Measurements from ENCODE around the gene RIPOR3.
A peak's percentile ranks its signal among the peaks of the same experiment; 100 is the strongest.

Gene RIPOR3

DNA sequence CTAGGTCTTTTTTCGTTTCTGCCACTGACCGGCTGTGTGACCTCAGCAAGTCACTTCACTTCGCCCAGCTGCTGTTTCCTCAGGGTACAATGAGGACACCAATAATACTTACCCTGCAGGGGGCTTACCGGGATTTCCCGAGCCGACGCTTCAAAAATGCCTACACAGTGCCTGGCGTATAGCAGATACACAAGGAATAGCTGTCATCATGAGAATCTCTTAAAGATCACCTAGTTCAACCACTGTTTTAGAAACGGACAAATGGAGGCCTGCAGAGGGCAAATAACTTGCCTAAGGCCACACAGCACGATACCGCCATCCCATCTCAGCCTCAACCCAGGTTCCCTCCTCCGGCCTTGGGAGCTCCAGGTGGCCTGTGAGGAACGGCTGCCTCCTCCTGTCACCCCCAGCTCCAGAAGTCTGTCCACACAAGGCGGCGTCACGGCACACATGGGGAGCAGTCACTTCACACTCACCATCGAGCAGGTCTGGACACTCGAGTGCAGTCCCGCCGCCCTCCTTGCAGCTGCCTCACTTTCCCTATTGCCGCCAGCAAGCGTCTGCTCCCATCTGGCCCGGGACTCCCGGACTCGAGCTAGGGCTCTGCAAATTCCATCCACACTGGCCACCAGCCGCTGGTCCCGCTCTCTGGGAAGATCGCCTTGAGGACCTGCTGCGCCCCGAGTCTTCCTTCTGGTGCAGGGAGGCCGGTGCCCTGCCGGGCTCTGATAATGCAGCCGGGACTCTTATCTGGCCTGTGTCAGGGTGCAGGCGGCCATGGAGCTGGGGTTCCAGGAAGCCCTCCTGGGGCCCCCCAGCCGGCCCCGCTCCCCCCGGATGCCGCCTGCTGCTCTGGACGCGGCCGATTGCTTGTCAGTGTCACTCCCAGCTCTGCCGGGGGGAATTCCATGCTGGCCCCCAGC lies at the start of gene RIPOR3:
RIPOR3 (minus strand) TSS at position 893 of the 923 bp plus-strand sequence; CDS start at position 479, 414 bp downstream.
- no peak for DNase-seq (ENCODE audit: low read depth)

- DNase-seq (ENCODE audit: low read depth) = no peak
Measured at GRCh38 chr20:50737352-50737751, 46.0 kb upstream of the RIPOR3 start.

- no peak for DNase-seq (ENCODE audit: low read depth)
Measured at GRCh38 chr20:50735813-50736212, 44.5 kb upstream of the RIPOR3 start.

GRCh38 chr20:50734730-50735679 lies 43.7 kb upstream of the RIPOR3 start:
- no peak for DNase-seq (ENCODE audit: low read depth)

GRCh38 chr20:50733644-50734349 lies 42.5 kb upstream of the RIPOR3 start:
- no peak for DNase-seq (ENCODE audit: low read depth)

- DNase-seq (ENCODE audit: low read depth) = no peak
Measured at GRCh38 chr20:50731930-50732690, 40.8 kb upstream of the RIPOR3 start.

DNA sequence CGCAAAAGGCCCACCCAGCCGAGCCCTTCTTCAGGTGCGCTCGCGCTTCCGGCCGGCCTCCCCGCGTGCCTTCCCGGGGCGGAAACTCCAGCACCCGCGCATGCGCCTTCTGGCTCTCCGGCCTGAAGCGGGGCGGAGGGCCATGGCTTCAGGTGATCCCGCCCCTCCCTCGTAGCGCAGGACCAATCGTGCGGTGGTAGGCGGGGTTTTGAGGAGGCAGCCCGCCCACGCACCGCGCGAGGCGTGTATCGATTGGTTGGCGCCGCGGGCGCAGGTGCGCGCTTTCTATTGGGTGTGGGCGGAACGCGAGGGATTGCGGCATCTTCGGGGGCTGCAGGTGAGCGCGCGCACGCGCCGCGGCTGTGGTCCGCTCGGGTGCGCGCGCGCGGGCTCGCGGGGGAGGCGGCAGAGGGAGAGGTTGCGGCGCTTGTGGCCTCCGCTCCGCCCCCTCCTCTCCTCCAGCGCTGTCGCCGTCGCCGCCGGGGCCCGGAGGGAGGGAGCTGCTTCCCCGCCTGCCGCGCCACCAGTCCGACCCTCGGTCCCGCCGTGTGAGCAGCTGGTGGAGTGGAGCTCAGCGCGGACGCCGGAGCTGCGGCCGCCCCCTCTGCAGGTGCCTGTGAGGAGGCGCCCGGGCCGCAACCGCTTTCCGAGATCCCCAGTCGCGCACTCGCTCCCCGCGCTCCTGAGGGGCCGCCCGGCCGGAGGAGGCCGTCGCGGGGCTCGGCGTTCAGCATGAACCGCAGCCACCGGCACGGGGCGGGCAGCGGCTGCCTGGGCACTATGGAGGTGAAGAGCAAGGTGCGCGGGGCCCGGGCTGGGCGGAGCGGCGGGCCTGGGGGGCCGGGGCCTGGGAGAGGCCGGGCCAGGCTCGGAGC lies 40.0 kb upstream of the RIPOR3 start, which contains the start of gene PARD6B:
PARD6B (plus strand) TSS at position 526 of the 875 bp plus-strand sequence; CDS start at position 733, 207 bp downstream.
- peak; percentile 97 for DNase-seq (ENCODE audit: low read depth)

GRCh38 chr20:50730765-50731054 lies 39.4 kb upstream of the RIPOR3 start:
- DNase-seq (ENCODE audit: low read depth) = no peak

GRCh38 chr20:50729901-50730764 lies 38.8 kb upstream of the RIPOR3 start:
- DNase-seq (ENCODE audit: low read depth) = no peak

DNA sequence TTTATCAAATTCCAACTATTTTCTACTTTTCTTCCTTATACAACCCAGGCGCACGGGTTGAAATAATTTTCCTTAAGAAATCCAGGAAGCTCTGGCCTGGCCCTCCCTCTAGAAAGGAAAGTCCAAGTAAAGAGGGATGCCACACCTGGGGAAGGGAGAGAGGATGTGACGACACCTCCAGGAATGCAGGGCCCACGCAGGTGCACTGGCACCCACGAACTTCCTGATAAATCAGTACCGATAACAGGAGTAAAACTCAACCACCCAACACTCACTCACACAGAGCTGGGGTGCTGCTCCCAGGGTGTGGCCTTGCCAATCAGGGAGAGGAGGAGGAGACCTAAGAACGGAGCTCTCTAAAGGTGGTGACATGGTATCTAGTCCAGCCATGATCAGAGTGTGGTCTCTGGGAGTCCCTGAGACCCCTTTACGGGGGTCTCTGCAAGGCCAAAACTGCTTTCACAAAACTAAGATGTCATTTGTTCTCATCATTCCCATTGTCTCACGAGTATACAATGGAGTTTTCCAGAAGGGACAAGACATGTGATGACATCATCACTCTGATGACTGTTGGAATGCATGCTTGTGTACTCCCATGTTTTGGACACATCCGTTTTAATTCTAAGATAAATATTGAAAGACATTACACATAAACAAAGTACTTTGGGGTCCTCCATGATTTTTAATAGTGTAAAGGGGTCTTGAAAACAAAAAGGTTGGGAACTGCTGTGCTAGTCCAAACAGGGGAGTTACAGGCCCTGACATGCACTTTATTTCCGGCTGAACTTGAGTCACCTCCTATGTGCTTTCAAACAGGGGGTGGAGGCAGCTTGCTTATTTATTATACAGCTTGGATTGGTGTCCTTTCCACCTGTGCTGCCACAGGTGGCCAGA lies 37.9 kb upstream of the RIPOR3 start:
- DNase-seq (ENCODE audit: low read depth) = no peak

- DNase-seq (ENCODE audit: low read depth) = no peak
Measured at GRCh38 chr20:50728486-50728980, 37.2 kb upstream of the RIPOR3 start.

DNA sequence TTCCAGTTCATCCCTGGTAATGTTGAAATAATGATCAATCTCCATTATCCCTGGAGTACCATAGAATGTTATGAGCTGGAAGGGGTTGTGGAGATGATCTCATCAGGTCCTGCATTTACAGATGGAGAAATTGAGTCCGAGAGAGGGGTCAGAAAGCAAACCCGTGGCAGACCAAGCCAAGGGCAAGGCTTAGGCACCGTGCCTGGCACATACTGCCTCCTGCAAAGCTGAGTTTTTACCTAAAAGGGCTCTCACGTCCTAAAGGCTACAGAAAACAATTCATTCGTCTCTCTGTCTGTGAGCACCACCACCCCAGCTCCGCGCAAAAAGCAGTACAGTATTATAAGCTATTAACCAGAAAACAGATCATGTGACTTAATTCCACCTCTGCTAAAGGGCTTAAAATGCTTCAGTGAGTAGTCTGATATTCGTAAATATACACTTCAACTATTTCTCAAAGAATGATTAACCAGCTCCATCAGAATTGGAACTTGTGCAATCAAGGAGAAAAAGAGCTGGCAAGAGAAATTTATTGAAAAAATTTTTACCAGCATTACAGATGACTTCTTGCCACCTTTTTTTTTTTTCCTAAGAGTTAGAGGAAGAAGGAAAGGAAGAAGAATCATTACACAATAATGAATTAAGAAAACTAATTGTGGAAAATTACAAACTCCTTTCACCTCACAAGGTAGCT lies 36.6 kb upstream of the RIPOR3 start:
- no peak for DNase-seq (ENCODE audit: low read depth)

- no peak for DNase-seq (ENCODE audit: low read depth)
Measured at GRCh38 chr20:50726955-50727791, 35.8 kb upstream of the RIPOR3 start.

DNA sequence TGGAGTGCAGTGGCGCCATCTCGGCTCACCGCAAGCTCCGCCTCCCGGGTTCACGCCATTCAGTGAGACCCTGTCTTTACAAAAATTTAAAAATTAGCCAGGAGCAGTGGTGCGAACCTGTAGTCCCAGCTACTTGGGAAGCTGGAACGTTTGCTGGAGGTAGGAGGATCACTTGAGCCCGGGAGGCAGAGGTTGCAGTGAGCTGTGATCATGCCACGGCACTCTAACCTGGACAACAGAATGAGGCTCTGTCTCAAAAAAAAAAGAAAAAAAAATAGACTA lies 34.3 kb upstream of the RIPOR3 start:
- no peak for DNase-seq (ENCODE audit: low read depth)

DNA sequence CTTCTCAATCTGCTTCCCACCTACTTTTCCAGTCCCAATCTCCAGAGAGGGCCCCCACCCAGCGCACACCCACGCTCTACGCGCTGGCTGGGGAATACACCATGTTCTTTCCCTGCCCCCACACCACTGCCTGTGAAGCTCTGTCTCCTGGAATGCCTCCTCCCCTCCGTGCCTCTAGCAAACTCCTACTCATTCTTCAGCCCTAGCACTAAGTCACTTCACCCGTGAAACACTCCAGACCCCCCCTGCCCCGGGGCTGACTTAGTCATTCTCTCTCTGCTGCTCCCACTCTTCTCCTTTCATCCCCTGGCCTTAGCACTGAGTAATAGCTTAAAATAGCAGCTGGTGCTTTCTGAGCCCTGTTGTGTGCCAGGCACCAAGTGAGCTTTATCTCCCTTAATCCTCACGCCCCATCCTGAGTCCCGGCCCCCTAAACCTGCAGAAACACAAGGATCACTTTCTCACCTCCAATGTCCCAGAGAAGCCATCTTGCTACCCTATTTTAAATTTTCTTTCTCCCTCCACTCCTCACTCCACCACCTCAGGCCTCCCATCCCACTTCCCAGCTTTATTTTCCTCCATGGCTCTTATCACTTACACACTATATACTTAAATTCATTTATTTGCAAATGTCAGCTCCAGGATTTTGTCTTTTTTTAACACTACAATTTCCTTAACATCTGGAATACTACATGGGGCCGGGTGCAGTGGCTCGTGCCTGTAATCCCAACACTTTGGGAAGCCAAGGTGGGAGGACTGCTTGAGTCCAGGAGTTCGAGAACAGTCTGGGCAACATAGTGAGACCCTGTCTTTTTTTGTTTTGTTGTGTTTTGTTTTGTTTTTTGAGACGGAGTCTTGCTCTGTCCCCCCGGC lies 33.7 kb upstream of the RIPOR3 start:
- peak; percentile 60 for DNase-seq (ENCODE audit: low read depth)
